Kasumi-1 (cell line): ENCODE data around the gene SSMEM1.
A peak's percentile ranks its signal among the peaks of the same experiment; 100 is the strongest.
"Not testable (repeated sequence)": the region's sequence is repeated elsewhere in the genome, so short reads cannot be mapped to it uniquely, and the experiment has no call there.

ENCODE experiments used
- DNase-seq, 2 experiments: peaks; one replicate each; lab custom pipeline; 2025; lab: John Stamatoyannopoulos, UW

Gene SSMEM1

DNA sequence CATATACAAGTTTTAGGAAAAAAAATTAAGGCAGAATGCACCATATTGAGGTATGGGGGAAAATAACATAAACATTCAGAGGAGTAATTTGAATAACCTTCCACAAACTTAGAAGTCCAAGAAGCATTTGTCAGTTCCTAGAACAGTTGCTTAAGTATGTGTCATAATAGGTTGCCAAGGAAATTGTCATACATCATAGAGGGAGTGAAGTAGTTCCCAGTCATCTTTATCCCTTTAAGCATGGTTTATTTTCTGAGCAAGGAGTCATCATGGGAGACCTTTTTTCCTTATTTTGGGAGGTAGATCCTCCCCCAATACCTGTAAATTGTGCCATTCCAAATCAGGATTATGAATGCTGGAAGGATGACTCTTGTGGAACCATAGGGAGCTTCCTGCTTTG is at the start of gene SSMEM1:
TSS of gene SSMEM1 (plus strand) at position 219 of the 400 bp plus-strand sequence. CDS start at position 270, 51 bp downstream.
- DNase-seq = peak; percentile 20 to 24

- DNase-seq = no peak
These were observed 47.6 kb upstream of the SSMEM1 start for GRCh38 chr7:130160023-130160422.

- DNase-seq = no peak
These were observed 47.2 kb upstream of the SSMEM1 start for GRCh38 chr7:130160455-130160854.

GRCh38 chr7:130162196-130162595 is 45.5 kb upstream of the SSMEM1 start:
- DNase-seq = no peak

DNA sequence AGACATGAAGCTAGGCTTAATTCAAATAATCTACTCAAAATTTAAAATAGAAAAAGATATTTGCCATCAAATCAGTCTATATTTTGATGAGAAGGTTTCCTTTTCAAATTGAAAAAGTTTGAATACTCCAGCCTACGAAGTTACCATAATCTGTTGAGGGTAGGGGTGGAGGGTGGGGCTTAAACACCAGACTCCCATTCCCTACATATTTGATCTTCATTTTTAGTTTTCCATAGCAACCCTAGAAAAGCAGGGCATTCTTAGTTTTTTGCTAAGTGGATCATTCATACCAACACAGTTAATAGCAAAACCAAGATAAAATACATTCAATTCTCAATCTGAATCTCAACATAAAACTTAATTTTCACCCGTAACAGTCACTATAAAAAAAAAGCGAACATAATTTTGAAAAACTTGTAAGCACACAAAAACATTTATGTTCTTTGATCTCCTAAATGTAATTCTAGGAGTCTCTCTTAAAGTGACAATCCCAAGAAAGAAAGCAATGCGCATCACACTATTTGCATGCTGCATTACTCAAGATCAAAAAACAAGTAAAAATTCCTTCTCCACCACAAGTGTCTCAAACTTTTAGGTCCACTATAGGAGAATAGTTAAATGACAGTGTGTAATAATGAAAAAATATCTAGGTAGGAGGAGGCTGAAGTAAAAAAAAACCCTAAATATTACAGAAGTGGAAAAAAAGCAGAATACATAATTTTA is 33.3 kb upstream of the SSMEM1 start:
- DNase-seq = no peak

- DNase-seq = no peak
These were observed 29.4 kb upstream of the SSMEM1 start for GRCh38 chr7:130178251-130178650.

DNA sequence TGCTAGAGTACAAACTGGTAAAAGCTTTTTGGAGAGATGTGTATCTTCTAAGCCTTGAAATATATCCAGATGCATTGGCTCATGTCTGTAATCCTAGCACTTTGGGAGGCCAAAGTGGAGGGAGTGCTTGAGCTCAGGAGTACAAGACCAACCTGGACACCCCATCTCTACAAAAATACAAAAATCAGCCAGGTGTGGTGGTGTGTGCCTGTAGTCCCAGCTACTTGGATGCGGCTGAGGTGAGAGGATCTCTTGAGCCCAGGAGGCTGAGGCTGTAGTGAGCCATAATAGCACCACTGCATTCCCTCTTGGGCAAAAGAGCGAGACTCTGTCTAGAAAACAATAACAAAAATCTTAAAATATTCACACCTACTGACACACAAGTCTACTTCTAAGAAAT is 28.0 kb upstream of the SSMEM1 start:
- DNase-seq = no peak

GRCh38 chr7:130180571-130181262 is 26.9 kb upstream of the SSMEM1 start:
- DNase-seq = no peak

GRCh38 chr7:130181263-130181605 is 26.4 kb upstream of the SSMEM1 start:
- no peak for DNase-seq

DNA sequence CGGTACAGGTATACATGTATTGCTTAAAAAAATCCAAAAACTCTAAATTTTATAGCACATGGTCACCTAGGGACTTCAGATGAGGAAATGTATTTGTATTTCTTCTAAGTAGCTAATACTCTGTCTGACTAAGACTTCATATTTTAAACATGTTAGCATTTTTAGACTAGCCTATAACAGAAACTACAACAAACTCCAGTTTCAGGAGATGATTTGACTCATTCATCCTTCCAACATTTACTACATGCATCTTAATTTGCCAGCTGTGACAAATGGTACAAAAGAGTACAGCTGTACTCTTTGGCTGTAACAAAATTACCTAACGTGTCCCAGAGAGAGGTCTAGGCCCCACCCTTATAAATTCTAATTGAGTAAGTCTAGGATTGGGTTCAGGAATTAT is 24.7 kb upstream of the SSMEM1 start:
- no peak for DNase-seq

- not testable (repeated sequence) for DNase-seq
These were observed 23.3 kb upstream of the SSMEM1 start for GRCh38 chr7:130184349-130184748.

DNA sequence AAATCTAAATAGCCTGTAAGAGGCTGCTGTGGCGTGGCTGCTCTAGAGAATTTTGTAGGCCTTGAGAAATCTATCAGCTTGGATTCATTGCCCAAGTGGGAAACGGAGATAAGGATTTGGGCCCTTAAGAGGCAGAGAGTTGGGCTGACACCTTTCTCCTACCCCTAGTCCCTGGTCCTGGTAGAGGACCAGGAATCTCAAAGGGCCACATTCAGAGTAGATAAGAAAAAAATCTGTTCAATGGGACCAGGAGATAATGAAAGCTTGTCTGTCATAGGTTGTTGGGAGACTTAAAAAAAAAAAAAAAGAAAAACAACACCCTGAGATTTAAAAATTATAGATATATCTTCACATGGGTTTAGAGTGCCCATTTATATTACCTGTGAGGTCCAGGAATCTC is 20.3 kb upstream of the SSMEM1 start:
- DNase-seq = no peak

DNA sequence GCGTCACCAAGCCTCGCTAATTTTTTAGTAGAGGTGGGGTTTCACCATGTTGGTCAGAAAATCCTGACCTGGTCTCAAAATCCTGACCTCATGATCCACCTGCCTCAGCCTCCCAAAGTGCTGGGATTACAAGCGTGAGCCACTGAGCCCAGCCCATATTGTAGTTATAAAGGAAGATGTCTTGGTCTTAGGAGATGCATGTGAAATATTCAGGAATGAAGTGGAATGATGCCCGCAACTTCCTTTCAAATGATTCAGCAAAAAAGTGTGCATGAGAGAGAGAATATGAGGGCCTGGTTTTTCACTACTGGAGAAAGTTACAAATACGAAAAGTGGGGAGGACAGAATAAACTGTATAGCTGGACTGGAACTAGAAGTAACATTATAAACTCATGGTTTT is 18.3 kb upstream of the SSMEM1 start:
- no peak for DNase-seq

DNA sequence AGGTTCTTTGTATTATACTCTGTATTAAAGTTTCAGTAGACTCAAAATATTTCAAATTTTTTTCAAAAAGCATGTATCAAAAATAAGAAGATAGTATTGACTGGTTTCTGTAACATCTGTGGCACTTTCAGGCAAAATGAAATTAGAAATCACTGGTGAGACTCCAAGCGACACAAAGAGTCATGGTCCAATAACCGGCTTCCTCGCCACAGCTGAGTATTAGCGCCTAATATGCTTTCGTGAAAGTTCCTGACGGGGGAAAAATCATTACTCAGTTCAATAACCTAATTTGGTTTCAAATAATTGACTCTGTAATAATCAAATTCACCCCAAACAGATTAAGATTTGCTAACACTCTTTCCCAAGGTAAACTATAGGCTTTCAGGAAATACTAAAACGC is 15.9 kb upstream of the SSMEM1 start:
- DNase-seq = no peak

GRCh38 chr7:130195396-130195795 is 12.3 kb upstream of the SSMEM1 start:
- DNase-seq = no peak

GRCh38 chr7:130196476-130196875 is 11.2 kb upstream of the SSMEM1 start:
- DNase-seq = no peak

DNA sequence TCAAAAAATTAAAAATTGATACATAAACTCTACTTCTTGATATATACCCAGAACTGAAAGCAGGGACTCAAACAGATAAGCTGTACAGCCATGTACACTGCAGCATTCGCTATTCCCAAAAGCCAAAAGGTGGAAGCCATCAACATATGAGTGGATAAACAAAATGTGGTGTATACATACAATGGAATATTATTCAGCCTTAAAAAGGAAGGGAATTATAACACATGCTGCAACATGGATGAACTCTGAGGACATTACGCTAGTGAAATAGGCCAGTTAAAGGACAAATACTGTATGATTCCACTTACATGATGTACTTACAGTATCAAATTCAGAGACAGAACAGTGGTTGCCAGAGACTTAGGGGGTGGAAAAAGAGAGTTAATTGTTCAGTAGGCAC is 10.6 kb upstream of the SSMEM1 start:
- DNase-seq = no peak

DNA sequence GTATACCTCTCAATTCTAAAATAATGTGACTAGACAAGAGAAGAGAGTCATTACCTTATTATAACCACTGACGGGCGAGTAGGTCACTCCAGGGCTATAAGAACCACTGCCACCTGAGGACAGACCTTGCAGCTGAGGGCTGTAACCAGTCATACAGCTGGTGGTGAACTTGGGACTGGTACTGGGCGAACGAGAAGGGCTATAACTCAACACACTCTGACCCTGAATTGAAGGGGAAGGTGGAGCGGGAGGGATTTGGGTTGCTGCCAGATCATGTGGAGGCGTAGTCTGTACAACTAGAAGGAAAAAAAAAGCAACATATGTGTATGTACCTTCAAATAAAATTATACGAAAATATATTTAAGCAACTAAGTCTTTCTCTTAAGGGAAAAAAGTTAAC is 5.9 kb upstream of the SSMEM1 start:
- no peak for DNase-seq

- DNase-seq = peak; percentile 97 to 98
These were observed 2.3 kb upstream of the SSMEM1 start, which contains the start of gene TMEM209 for GRCh38 chr7:130205084-130205947. Gene TMEM209 (minus strand): TSS chr7:130205406. CDS start chr7:130205375, 31 bp downstream.

GRCh38 chr7:130207033-130207432 is 627 bp upstream of the SSMEM1 start:
- peak in 1 of 2 experiments; percentile 10 for DNase-seq

DNA sequence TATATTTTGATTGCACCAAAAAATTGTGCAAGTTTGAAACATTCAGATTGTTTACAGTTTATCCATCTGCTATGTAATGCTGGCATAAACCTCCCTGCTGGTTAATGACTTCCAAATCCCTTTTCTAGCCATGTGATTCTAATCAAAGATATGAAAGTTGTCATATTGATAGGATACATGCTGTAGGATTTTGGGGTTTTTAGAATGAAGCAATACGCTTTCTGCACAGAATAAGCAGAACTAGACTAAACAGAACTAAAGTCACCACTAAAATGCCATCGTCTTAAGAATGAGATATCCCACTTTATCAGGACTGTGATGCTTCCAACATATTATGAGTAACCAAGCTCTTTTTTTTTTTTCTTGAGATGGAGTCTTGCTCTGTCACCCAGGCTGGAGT is 856 bp downstream of the SSMEM1 start:
- DNase-seq = no peak

- no peak for DNase-seq
These were observed 2.7 kb downstream of the SSMEM1 start for GRCh38 chr7:130210181-130210935.
